ENCODE data around the gene WDR26. TPM values are rescaled to one million over a fixed set of nuclear protein-coding genes. Genes with fewer than 3 reads are reported as not detected.

WDR26 gene
- total RNA-seq, 1 experiment from 2014 or later: 81.4 TPM

- Histone ChIP-seq H3K23me2 (ENCODE audit: insufficient read length, low read depth, low read length, poor library complexity, severe bottlenecking) (no peaks in the 10 kb centered on the region), H4K8ac (replicated peaks; ENCODE audit: insufficient read length, low read depth, low read length) (no peak overlapping the region), H2AFZ (ENCODE audit: low read length) (no peak overlapping the region), H3K79me1 (ENCODE audit: insufficient read depth, low read depth, low read length, poor library complexity, severe bottlenecking) (peaks cover 7% of the 10 kb centered on the region), H3K27ac (ENCODE audit: insufficient read length, low read depth, low read length) (no peak overlapping the region), H3K4ac (ENCODE audit: low read depth, low read length) (no peak overlapping the region), H2BK12ac (ENCODE audit: insufficient read length, low read depth, low read length) (no peak overlapping the region), H3K27me3 (ENCODE audit: insufficient read depth, low read length) (no peaks in the 10 kb centered on the region), H3K14ac (ENCODE audit: insufficient read depth, low read length) (no peak overlapping the region), H3K56ac (ENCODE audit: insufficient read length, low read depth, low read length) (no peak overlapping the region), H3T11ph (ENCODE audit: low read length) (no peak overlapping the region), H4K5ac (ENCODE audit: insufficient read length, low read depth, low read length) (no peak overlapping the region), H2AK5ac (ENCODE audit: insufficient read length, low read length) (no peak overlapping the region), H3K18ac (ENCODE audit: insufficient read length, low read depth, low read length) (no peak overlapping the region), H2BK20ac (ENCODE audit: low read depth, low read length, poor library complexity, severe bottlenecking) (no peak overlapping the region), H3K9me3 (ENCODE audit: control insufficient read depth, low read depth, low read length) (no peaks in the 10 kb centered on the region), H3K23ac (ENCODE audit: insufficient read length, low read depth, low read length) (no peak overlapping the region), H3K79me2 (ENCODE audit: insufficient read depth, low read length) (peaks cover 17% of the 10 kb centered on the region; the same call in 1 of the 2 replicates), H2BK15ac (ENCODE audit: low read depth, low read length) (no peak overlapping the region), H2BK5ac (ENCODE audit: insufficient read length, low read length) (no peak overlapping the region), H2BK120ac (ENCODE audit: low read depth, low read length, poor library complexity, severe bottlenecking) (no peak overlapping the region), H3K9ac (ENCODE audit: extremely low read depth, insufficient read length, low read length) (peak overlapping the region; percentile 33), H3K4me1 (ENCODE audit: insufficient read depth, low read length) (peaks cover 2% of the 10 kb centered on the region; the same call in 1 of the 2 replicates), H3K4me2 (ENCODE audit: insufficient read depth, insufficient read length, low read length) (peak overlapping the region; percentile 8), H4K20me1 (ENCODE audit: control insufficient read depth, insufficient read depth, insufficient read length) (no peaks in the 10 kb centered on the region), H4K91ac (ENCODE audit: insufficient read length, low read depth, low read length) (no peak overlapping the region)
- H3K36me3 Mint-ChIP-seq (ENCODE audit: insufficient read depth in 1 of 3, low read depth in 3 of 3): peaks cover 15 to 38% (median 30%) of the 10 kb centered on the region in 3 experiments
- no peaks in the 10 kb centered on the region; a peak in 1 of 5 replicates for H3K9me3 Mint-ChIP-seq
- TF ChIP-seq CTCF (conservative IDR thresholded peaks at IDR 0.05): no peak
- H3K27me3 Mint-ChIP-seq (ENCODE audit: low read depth): no peaks in the 10 kb centered on the region
- peak overlapping the region in 2 of 3 experiments; percentile 8 to 18; a peak in 3 of 7 replicates for H3K27ac Mint-ChIP-seq
- 100% methylated on average over 2 of the region's 3 CpGs for WGBS (ENCODE audit: extremely low coverage, insufficient read length, low lambda C conversion rate)
- peak overlapping the region in 1 of 2 experiments; percentile 6; a peak in 2 of 5 replicates for H3K4me3 Mint-ChIP-seq
- H3K4me1 Mint-ChIP-seq: peaks cover 21 to 28% of the 10 kb centered on the region in 2 experiments
- no peak for DNase-seq
These were observed 75.4 kb downstream of the WDR26 start for GRCh38 chr1:224359207-224359606.

Data from H9 (cell line).